NB4 (cell line): ENCODE measurements around the gene STK40.
A peak's percentile ranks its signal among the peaks of the same experiment; 100 is the strongest.

Source experiments
- DNase-seq: peaks from one replicate; pipeline ENCODE4 v3.0.0; 2010; ENCODE audit warnings: low read depth
- H3K4me3 ChIP-seq: one replicate; pipeline ENCODE4 v1.5.1; 2011; ENCODE audit warnings: mild to moderate bottlenecking, low read depth, low read length, moderate library complexity
- CTCF ChIP-seq: IDR thresholded peaks from one replicate; pipeline ENCODE4 v1.5.1; 2012; ENCODE audit warnings: low read depth, low read length
- MAX ChIP-seq: IDR thresholded peaks from 2 replicates; pipeline ENCODE4 v1.6.1; 2011; ENCODE audit warnings: low read depth, low read length
- MYC ChIP-seq: IDR thresholded peaks from 2 replicates; pipeline ENCODE4 v1.6.1; 2011; ENCODE audit warnings: low read depth, low read length
- POLR2A ChIP-seq: IDR thresholded peaks from 2 replicates; pipeline ENCODE4 v1.6.1; 2011; ENCODE audit warnings: mild to moderate bottlenecking; ENCODE audit not compliant: insufficient read length; ENCODE audit errors: extremely low read depth

Gene STK40

GRCh38 chr1:36411674-36412648 lies 26.2 kb upstream of the STK40 start:
- TF ChIP-seq MAX, result no peak
- no peak for TF ChIP-seq POLR2A
- TF ChIP-seq CTCF, result no peak
- TF ChIP-seq MYC, result no peak
- H3K4me3 ChIP-seq, result no peak overlapping the region
- peak; percentile 79 for DNase-seq

GRCh38 chr1:36408479-36408878 lies 22.8 kb upstream of the STK40 start:
- H3K4me3 ChIP-seq, result no peak overlapping the region
- TF ChIP-seq POLR2A, result no peak
- TF ChIP-seq MAX, result no peak
- TF ChIP-seq MYC, result no peak
- no peak for TF ChIP-seq CTCF
- no peak for DNase-seq

GRCh38 chr1:36406440-36406839 lies 20.7 kb upstream of the STK40 start:
- H3K4me3 ChIP-seq, result no peak overlapping the region
- no peak for DNase-seq
- TF ChIP-seq POLR2A (no peak), MAX (no peak), CTCF (no peak), MYC (no peak)

GRCh38 chr1:36402504-36402890 lies 16.8 kb upstream of the STK40 start:
- H3K4me3 ChIP-seq, result no peak overlapping the region
- TF ChIP-seq MYC (no peak), MAX (no peak), POLR2A (no peak), CTCF (no peak)
- DNase-seq, result no peak

GRCh38 chr1:36401602-36402503 lies 16.1 kb upstream of the STK40 start:
- DNase-seq, result no peak
- TF ChIP-seq MAX (no peak), MYC (no peak), CTCF (no peak), POLR2A (no peak)
- H3K4me3 ChIP-seq, result no peak overlapping the region
